Smooth muscle cell of bladder (primary cell): ENCODE results near the gene MS4A10. TPM values are rescaled to one million over a fixed set of nuclear protein-coding genes. Genes with fewer than 3 reads are reported as not detected.

ENCODE experiments used
- total RNA-seq: library from RNA; depleted of rRNA; stranded (reverse); fragments of >200 nt; gene quantifications from 2 replicates; pipeline ENCODE4 v1.2.3, GENCODE V29; 2014

Gene MS4A10
- not detected in 2 replicates for total RNA-seq

GRCh38 chr11:60785136-60785535, at the start of gene MS4A10:
Gene MS4A10, plus strand, starts transcription at chr11:60785333. Its CDS starts 5,003 bp downstream, at chr11:60790336.

DNA sequence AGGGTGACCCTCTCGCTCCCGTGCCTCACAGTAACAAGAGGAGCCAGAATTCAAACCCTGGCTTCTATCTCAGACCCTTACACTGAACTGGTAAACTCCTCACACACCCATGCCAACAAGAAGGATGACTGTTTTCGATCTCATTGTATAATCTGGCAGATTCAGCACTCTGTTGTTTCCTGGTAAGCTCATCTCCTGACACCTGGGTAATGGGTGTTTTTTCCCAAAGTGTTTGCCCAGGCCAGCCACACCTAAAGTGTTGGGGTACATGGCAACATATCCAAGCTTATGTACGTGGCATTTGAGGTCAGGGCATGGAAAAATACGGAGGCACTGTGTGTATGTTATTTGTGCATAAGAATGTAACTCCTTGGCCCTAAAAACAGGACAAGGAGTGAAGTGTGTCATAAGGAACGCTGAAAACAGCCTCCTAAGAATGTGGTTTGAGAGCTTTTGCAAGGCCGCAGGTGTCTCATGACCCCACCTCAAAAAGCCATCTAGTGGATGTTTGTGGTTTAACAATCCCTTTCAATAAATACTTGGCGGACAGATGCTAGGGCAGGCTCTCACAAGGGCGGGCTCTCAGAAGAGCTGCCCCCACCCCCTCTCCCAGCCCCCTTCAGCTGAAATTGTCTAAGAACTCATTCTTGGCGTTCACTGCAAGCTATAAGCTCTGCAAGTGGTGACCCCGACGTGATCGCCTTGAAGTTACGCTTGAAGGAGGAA, 28.7 kb upstream of the MS4A10 start, which contains the start of gene MS4A15:
Gene MS4A15 (plus strand): TSS at position 561 of the 726 bp plus-strand sequence. CDS start 6,867 bp downstream, outside the sequence.

DNA sequence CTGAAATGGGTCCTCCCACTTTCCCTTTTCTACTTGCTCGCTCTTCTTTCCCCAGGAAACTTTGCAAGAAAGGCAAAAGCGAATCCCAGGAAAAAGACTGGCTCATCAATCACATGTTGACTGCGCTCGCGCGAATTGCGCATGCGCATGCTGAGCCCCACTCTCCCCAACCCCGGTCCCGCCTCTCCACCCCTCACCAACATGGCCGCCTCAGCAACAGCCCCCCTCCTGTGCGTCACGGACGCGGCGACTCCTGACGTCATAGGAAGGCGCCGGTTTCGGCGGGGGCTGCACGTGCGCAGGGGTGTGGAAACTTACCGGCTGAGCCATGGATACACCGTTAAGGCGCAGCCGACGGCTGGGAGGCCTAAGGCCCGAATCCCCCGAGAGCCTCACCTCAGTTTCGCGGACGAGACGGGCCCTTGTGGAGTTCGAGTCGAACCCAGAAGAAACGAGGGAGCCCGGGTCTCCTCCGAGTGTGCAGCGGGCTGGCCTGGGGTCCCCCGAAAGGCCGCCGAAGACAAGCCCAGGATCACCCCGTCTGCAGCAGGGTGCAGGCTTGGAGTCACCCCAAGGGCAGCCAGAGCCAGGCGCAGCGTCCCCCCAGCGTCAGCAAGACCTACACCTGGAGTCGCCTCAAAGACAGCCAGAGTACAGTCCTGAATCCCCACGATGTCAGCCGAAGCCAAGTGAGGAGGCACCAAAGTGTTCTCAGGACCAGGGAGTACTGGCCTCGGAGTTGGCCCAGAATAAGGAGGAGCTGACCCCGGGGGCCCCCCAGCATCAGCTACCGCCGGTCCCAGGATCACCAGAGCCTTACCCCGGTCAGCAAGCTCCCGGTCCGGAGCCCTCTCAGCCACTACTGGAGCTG, 56.9 kb downstream of the MS4A10 start, which contains the start of gene CCDC86:
Gene CCDC86 (plus strand): TSS at position 317 of the 871 bp plus-strand sequence. CDS start 12 bp downstream, at position 329.

Other genes starting within 250 kb of the MS4A10 start
- not detected in 2 replicates for gene MS4A8, start 85.7 kb upstream of the MS4A10 start, total RNA-seq
- not detected in 2 replicates for gene MS4A18, start 60.6 kb upstream of the MS4A10 start, total RNA-seq
- gene MS4A15, start 28.5 kb upstream of the MS4A10 start, total RNA-seq = not detected in 2 replicates
- 4.8 and 7.6 TPM in 2 replicates for gene CCDC86, start 56.8 kb downstream of the MS4A10 start, total RNA-seq
- 0.28 TPM in 1 of 2 replicates, not detected in the other for gene PTGDR2, start 70.6 kb downstream of the MS4A10 start, total RNA-seq
- gene ZP1, start 82.2 kb downstream of the MS4A10 start, total RNA-seq = 0.55 and 1.00 TPM in 2 replicates
- 29.0 and 35.5 TPM in 2 replicates for gene PRPF19, start 121.3 kb downstream of the MS4A10 start, total RNA-seq
- 17.8 and 21.1 TPM in 2 replicates for gene TMEM109, start 128.8 kb downstream of the MS4A10 start, total RNA-seq
- gene TMEM132A, start 139.1 kb downstream of the MS4A10 start, total RNA-seq = 23.9 and 28.6 TPM in 2 replicates
- 13.8 and 15.8 TPM in 2 replicates for gene SLC15A3, start 166.8 kb downstream of the MS4A10 start, total RNA-seq
- gene CD6, start 186.3 kb downstream of the MS4A10 start, total RNA-seq = not detected in 2 replicates